GM23338 (cell line): Measurements from ENCODE around the gene SPRY4. TPM values are rescaled to one million over a fixed set of nuclear protein-coding genes. Genes with fewer than 3 reads are reported as not detected.

Experiments used
- ATAC-seq: fragments of 200-7000 bp; cut with Tn5 transposase; 3 replicates; pipeline ENCODE4 v1.9.1; 2020
- DNase-seq: peaks from one replicate; pipeline ENCODE4 v3.0.0-alpha.2; 2015; ENCODE audit warnings: low spot score
- H2AFZ ChIP-seq: fragments of 200-600 bp; sonication (generic); 2 replicates; pipeline ENCODE4 v1.8.0; 2016; ENCODE audit warnings: antibody characterized with exemption, mild to moderate bottlenecking, moderate library complexity
- H3F3A ChIP-seq: fragments of 200-600 bp; sonication (generic); replicated peaks from 2 replicates; pipeline ENCODE4 v1.8.0; 2017; ENCODE audit warnings: antibody characterized with exemption, mixed run types, low read depth
- H3K27ac ChIP-seq: fragments of 200-600 bp; sonication (generic); 2 replicates; pipeline ENCODE4 v1.6.1; 2016; ENCODE audit warnings: low read depth
- H3K27me3 ChIP-seq: fragments of 200-600 bp; sonication (generic); 2 replicates; pipeline ENCODE4 v1.8.0; 2016; ENCODE audit warnings: mild to moderate bottlenecking, mixed run types, moderate library complexity; ENCODE audit not compliant: insufficient read depth
- H3K36me3 ChIP-seq: fragments of 200-600 bp; sonication (generic); 2 replicates; pipeline ENCODE4 v1.8.0; 2016; ENCODE audit warnings: mild to moderate bottlenecking; ENCODE audit not compliant: insufficient read depth
- H3K4me1 ChIP-seq: fragments of 200-600 bp; sonication (generic); 2 replicates; pipeline ENCODE4 v1.8.0; 2016; ENCODE audit warnings: mild to moderate bottlenecking, moderate library complexity; ENCODE audit not compliant: insufficient read depth
- H3K4me2 ChIP-seq: fragments of 200-600 bp; sonication (generic); 2 replicates; pipeline ENCODE4 v1.7.1; 2017; ENCODE audit warnings: mixed run types
- H3K4me3 ChIP-seq: fragments of 200-600 bp; sonication (generic); 2 replicates; pipeline ENCODE4 v1.6.1; 2016; ENCODE audit warnings: mixed run types
- H3K79me2 ChIP-seq: fragments of 200-600 bp; sonication (generic); replicated peaks from 2 replicates; pipeline ENCODE4 v1.8.0; 2017; ENCODE audit warnings: mild to moderate bottlenecking; ENCODE audit not compliant: insufficient read depth
- H3K9me2 ChIP-seq: fragments of 200-600 bp; sonication (generic); 2 replicates; pipeline ENCODE4 v1.8.0; 2017; ENCODE audit not compliant: insufficient read depth
- H4K20me1 ChIP-seq: fragments of 200-600 bp; sonication (generic); replicated peaks from 2 replicates; pipeline ENCODE4 v1.8.0; 2017; ENCODE audit warnings: mild to moderate bottlenecking; ENCODE audit not compliant: insufficient read depth
- H3K27ac Mint-ChIP-seq: 2 replicates; pipeline ENCODE4 v1.8.0; 2020; ENCODE audit warnings: inconsistent platforms, mild to moderate bottlenecking, moderate library complexity, mixed read lengths
- H3K27me3 Mint-ChIP-seq: 3 replicates; pipeline ENCODE4 v1.8.0; 2022; ENCODE audit warnings: low read depth, mild to moderate bottlenecking, moderate library complexity, mixed read lengths, inconsistent platforms; ENCODE audit not compliant: insufficient read depth, poor library complexity
- H3K36me3 Mint-ChIP-seq: 3 replicates; pipeline ENCODE4 v1.8.0; 2021; ENCODE audit warnings: low read depth, mild to moderate bottlenecking, inconsistent platforms, moderate library complexity, mixed read lengths
- H3K4me1 Mint-ChIP-seq: 3 replicates; pipeline ENCODE4 v1.8.0; 2020; ENCODE audit warnings: mild to moderate bottlenecking, inconsistent platforms, mixed read lengths
- H3K4me3 Mint-ChIP-seq: 3 replicates; pipeline ENCODE4 v1.8.0; 2021; ENCODE audit warnings: moderate library complexity, mild to moderate bottlenecking, inconsistent platforms, mixed read lengths
- H3K9me3 Mint-ChIP-seq: 3 replicates; pipeline ENCODE4 v1.8.0; 2020; ENCODE audit warnings: moderate library complexity, mild to moderate bottlenecking, inconsistent platforms, mixed read lengths
- CREB1 ChIP-seq: fragments of 250-450 bp; sonication (Bioruptor Pico); IDR thresholded peaks from 2 replicates; pipeline ENCODE4 v1.5.0; 2020; ENCODE audit warnings: low read depth, mild to moderate bottlenecking, moderate library complexity
- EZH2 ChIP-seq: fragments of 200-600 bp; sonication (generic); IDR thresholded peaks from one replicate; pipeline ENCODE4 v1.8.0; 2017; ENCODE audit warnings: antibody characterized with exemption, mild to moderate bottlenecking, low read depth; ENCODE audit not compliant: unreplicated experiment
- EZH2phosphoT487 ChIP-seq: fragments of 200-600 bp; sonication (generic); IDR thresholded peaks from one replicate; pipeline ENCODE4 v1.8.1; 2018; ENCODE audit warnings: antibody characterized with exemption; ENCODE audit not compliant: unreplicated experiment
- JUNB ChIP-seq: IDR thresholded peaks from one replicate; pipeline ENCODE4 v1.6.1; 2016; ENCODE audit warnings: antibody characterized with exemption; ENCODE audit not compliant: unreplicated experiment
- NANOG ChIP-seq: IDR thresholded peaks from 2 replicates; pipeline ENCODE4 v1.6.1; 2016; ENCODE audit warnings: antibody characterized with exemption, borderline replicate concordance
- POLR2AphosphoS5 ChIP-seq: IDR thresholded peaks from 2 replicates; pipeline ENCODE4 v1.6.1; 2016; ENCODE audit warnings: antibody characterized with exemption, low read depth
- ZNF114 ChIP-seq: fragments of 250-450 bp; sonication (Bioruptor Pico); IDR thresholded peaks from 2 replicates; pipeline ENCODE4 v1.5.0; 2020; ENCODE audit warnings: mild to moderate bottlenecking, moderate library complexity
- ZNF331 ChIP-seq: fragments of 250-450 bp; sonication (Bioruptor Pico); IDR thresholded peaks from 2 replicates; pipeline ENCODE4 v1.5.0; 2020; ENCODE audit warnings: low read depth, mild to moderate bottlenecking, moderate library complexity
- polyA plus RNA-seq: library from polyadenylated mRNA; unstranded; fragments of >200 nt; fragmentation: Nextera tagmentation; extraction: Ambion mirVana; gene quantifications from 2 replicates; pipeline ENCODE4 v1.2.1, GENCODE V29; 2016
- total RNA-seq: library from RNA; depleted of rRNA; stranded (reverse); fragments of >200 nt; shearing (Covaris generic); gene quantifications from 2 replicates; pipeline ENCODE4 v1.2.3, GENCODE V29; 2014
- TF ChIP-seq, protein P1 (sequence below): IDR thresholded peaks from 2 replicates; pipeline ENCODE4 v1.6.1; 2016; ENCODE audit warnings: antibody characterized with exemption

The SPRY4 gene
- total and polyA plus RNA-seq, 2 experiments from 2014 or later: 70.6 to 240 TPM

DNA sequence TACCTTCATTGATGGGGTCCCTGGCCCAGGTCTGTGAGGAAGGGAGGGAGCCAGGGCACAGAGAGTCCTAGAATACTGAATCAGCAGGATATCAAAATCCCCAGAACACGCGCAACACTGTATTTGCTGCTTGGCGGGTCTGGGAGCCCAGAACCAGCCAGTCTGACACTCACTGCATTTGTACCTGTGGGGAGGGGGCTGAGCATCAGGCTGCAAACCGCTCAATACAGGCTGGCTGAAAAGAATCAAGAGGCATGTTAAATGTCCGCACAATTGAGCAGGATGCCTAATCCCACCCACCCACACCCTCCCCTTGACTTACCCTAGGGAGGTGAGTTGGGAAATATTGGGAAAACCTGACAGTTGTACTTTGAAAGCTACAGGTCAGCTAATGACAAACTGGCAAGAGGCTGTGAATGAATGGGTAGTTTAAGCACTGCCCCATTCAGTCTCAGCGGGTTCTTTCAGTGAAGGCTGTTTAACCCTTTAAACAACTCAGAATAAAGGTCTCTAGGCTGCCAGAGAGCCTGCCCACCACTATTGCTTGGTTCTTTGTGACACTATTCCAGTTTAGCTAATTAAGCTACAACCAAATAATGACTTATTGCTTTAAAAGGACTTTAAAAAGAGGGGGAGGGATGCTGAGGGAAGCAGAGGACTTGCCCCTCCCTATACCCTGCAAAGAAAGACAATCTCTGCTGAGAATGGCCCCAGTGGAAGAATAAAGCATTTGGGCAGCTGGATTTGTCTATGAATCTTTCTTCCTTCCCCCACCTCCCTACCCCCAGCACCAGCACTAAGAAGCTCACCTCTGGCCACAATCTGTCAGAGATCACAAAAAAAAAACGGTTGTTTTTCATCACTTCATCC, 5.0 kb downstream of the SPRY4 start:
- Histone ChIP-seq H3K27me3 (no peaks in the 10 kb centered on the region), H3K4me3 (peak overlapping the region; percentile 98), H3K27ac (peak overlapping the region; percentile 83; the same call in 1 of the 2 replicates)

DNA sequence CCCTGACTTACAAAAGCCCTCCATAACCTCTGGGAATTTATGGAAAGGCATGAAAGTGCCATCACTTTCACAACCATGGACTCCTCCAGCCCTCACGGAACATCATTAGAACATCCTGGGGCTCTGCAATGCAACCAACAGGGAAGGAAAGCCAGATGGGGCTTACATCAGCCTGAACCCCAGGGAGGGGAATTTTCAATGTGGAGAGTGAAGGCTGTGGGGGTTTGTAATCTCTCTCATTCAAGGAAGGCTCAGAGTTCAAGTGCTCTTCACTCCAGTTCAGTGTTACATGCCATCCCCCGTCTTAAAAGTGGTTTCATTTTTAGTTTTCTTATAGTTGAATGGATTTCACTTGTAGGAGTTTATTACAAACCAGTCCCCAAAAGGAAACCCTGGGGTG, 5.7 kb downstream of the SPRY4 start:
- Histone ChIP-seq H3K9me2 (no peaks in the 10 kb centered on the region), H3K4me2 (peak overlapping the region; percentile 100), H4K20me1 (peaks cover 99% of the 10 kb centered on the region), H3K79me2 (peaks cover 100% of the 10 kb centered on the region), H3K27me3 (no peaks in the 10 kb centered on the region), H2AFZ (no peak overlapping the region), H3K27ac (peak overlapping the region; percentile 59), H3K4me1 (peaks cover 76% of the 10 kb centered on the region), H3K4me3 (peak overlapping the region; percentile 98), H3F3A (peaks cover 70% of the 10 kb centered on the region), H3K36me3 (peaks cover 63% of the 10 kb centered on the region)
- H3K27me3 Mint-ChIP-seq: peaks cover 15% of the 10 kb centered on the region
- peaks cover 73% of the 10 kb centered on the region for H3K4me1 Mint-ChIP-seq
- H3K27ac Mint-ChIP-seq: peak overlapping the region; percentile 58; the same call in 1 of the 2 replicates
- H3K9me3 Mint-ChIP-seq: peaks cover 7% of the 10 kb centered on the region
- no peak for DNase-seq
- H3K4me3 Mint-ChIP-seq: peak overlapping the region; percentile 100
- TF ChIP-seq ZNF331: no peak
- TF ChIP-seq JUNB: no peak
- TF ChIP-seq POLR2AphosphoS5: no peak
- no peak for TF ChIP-seq EZH2phosphoT487
- TF ChIP-seq CREB1: no peak
- no peak for TF ChIP-seq ZNF114 (CRISPR knock-in tag)
- TF ChIP-seq, protein P1, sequence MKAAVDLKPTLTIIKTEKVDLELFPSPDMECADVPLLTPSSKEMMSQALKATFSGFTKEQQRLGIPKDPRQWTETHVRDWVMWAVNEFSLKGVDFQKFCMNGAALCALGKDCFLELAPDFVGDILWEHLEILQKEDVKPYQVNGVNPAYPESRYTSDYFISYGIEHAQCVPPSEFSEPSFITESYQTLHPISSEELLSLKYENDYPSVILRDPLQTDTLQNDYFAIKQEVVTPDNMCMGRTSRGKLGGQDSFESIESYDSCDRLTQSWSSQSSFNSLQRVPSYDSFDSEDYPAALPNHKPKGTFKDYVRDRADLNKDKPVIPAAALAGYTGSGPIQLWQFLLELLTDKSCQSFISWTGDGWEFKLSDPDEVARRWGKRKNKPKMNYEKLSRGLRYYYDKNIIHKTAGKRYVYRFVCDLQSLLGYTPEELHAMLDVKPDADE: no peak
- no peak for TF ChIP-seq EZH2
- no peak for TF ChIP-seq NANOG
- peaks cover 97% of the 10 kb centered on the region for H3K36me3 Mint-ChIP-seq
- ATAC-seq: no peak

More for the DNA sequence above, 5.0 kb downstream of the SPRY4 start:
- Histone ChIP-seq H4K20me1 (peaks cover 95% of the 10 kb centered on the region), H2AFZ (no peak overlapping the region), H3K4me1 (peaks cover 71% of the 10 kb centered on the region), H3K9me2 (no peaks in the 10 kb centered on the region), H3K79me2 (peaks cover 100% of the 10 kb centered on the region), H3K36me3 (peaks cover 61% of the 10 kb centered on the region), H3F3A (peaks cover 65% of the 10 kb centered on the region), H3K4me2 (peak overlapping the region; percentile 100)
- Mint-ChIP-seq H3K4me3 (peak overlapping the region; percentile 100), H3K4me1 (peaks cover 68% of the 10 kb centered on the region), H3K27me3 (peaks cover 16% of the 10 kb centered on the region), H3K27ac (peak overlapping the region; percentile 58; the same call in 1 of the 2 replicates), H3K9me3 (peaks cover 7% of the 10 kb centered on the region), H3K36me3 (peaks cover 94% of the 10 kb centered on the region)
- no peak for DNase-seq
- peak; percentile 32 for ATAC-seq
- TF ChIP-seq POLR2AphosphoS5: peak; percentile 21; the same call in 1 of the 2 replicates
- TF ChIP-seq, protein P1: no peak
